ENCODE data around the gene AKR1E2.

DNA sequence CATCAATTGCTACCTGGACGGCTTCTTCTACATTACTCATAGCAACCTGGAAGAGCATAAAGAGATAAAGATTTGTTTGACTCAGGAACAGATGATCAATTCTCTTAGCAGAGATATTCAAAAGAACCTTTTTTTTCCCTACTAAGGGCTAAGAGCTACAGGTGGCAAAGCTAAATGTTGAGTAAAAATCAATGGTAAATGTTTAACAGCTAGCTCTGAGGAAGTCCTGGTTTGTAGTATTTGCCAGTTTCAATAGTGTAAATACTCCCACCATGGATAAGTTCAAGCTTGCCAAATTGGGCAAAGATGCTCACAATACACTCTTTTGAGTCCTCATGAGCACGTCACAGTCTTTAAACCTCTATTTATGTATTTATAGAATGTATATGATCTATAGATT lies 64.0 kb downstream of the AKR1E2 start:
- TF ChIP-seq, protein P1, sequence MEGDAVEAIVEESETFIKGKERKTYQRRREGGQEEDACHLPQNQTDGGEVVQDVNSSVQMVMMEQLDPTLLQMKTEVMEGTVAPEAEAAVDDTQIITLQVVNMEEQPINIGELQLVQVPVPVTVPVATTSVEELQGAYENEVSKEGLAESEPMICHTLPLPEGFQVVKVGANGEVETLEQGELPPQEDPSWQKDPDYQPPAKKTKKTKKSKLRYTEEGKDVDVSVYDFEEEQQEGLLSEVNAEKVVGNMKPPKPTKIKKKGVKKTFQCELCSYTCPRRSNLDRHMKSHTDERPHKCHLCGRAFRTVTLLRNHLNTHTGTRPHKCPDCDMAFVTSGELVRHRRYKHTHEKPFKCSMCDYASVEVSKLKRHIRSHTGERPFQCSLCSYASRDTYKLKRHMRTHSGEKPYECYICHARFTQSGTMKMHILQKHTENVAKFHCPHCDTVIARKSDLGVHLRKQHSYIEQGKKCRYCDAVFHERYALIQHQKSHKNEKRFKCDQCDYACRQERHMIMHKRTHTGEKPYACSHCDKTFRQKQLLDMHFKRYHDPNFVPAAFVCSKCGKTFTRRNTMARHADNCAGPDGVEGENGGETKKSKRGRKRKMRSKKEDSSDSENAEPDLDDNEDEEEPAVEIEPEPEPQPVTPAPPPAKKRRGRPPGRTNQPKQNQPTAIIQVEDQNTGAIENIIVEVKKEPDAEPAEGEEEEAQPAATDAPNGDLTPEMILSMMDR (IDR thresholded peaks at IDR 0.05; ENCODE audit: low read length) = no peak
- no peak for TF ChIP-seq EZH2 (IDR thresholded peaks at IDR 0.05; ENCODE audit: borderline replicate concordance, low read length)

All from OCI-LY1 (cell line).